OCI-M2 (cell line): ENCODE measurements around the gene GABRR2.
"Not testable (repeated sequence)": the region's sequence is repeated elsewhere in the genome, so short reads cannot be mapped to it uniquely, and the experiment has no call there.

Experiments
- DNase-seq: peaks from one replicate; lab custom pipeline; 2025; ENCODE audit not compliant: unreplicated experiment; lab: John Stamatoyannopoulos, UW

Gene GABRR2

GRCh38 chr6:89295116-89295515 lies 20.0 kb downstream of the GABRR2 start:
- not testable (repeated sequence) for DNase-seq

GRCh38 chr6:89291256-89291819 lies 23.8 kb downstream of the GABRR2 start:
- DNase-seq, result no peak

- no peak for DNase-seq
These were observed 24.5 kb downstream of the GABRR2 start for GRCh38 chr6:89290401-89291155.

GRCh38 chr6:89289710-89290109 lies 25.4 kb downstream of the GABRR2 start:
- no peak for DNase-seq

GRCh38 chr6:89287351-89288028 lies 27.6 kb downstream of the GABRR2 start:
- DNase-seq, result no peak

- no peak for DNase-seq
These were observed 28.6 kb downstream of the GABRR2 start for GRCh38 chr6:89286516-89286915.

GRCh38 chr6:89284963-89285735 lies 29.9 kb downstream of the GABRR2 start:
- no peak for DNase-seq

- no peak for DNase-seq
These were observed 31.0 kb downstream of the GABRR2 start for GRCh38 chr6:89284081-89284480.

- no peak for DNase-seq
These were observed 32.4 kb downstream of the GABRR2 start for GRCh38 chr6:89282749-89283148.

- DNase-seq, result no peak
These were observed 33.3 kb downstream of the GABRR2 start for GRCh38 chr6:89281779-89282246.

GRCh38 chr6:89278956-89279355 lies 36.1 kb downstream of the GABRR2 start:
- no peak for DNase-seq

GRCh38 chr6:89275900-89276299 lies 39.2 kb downstream of the GABRR2 start:
- no peak for DNase-seq

GRCh38 chr6:89273816-89274215 lies 41.3 kb downstream of the GABRR2 start:
- DNase-seq, result no peak

GRCh38 chr6:89272596-89272995 lies 42.5 kb downstream of the GABRR2 start:
- DNase-seq, result no peak

GRCh38 chr6:89270951-89271721 lies 44.0 kb downstream of the GABRR2 start:
- DNase-seq, result no peak

- no peak for DNase-seq
These were observed 45.1 kb downstream of the GABRR2 start for GRCh38 chr6:89269981-89270380.

GRCh38 chr6:89269252-89269651 lies 45.8 kb downstream of the GABRR2 start:
- DNase-seq, result no peak

GRCh38 chr6:89268776-89269175 lies 46.3 kb downstream of the GABRR2 start:
- no peak for DNase-seq

- DNase-seq, result no peak
These were observed 47.2 kb downstream of the GABRR2 start for GRCh38 chr6:89267918-89268317.

GRCh38 chr6:89264296-89264695 lies 50.8 kb downstream of the GABRR2 start:
- DNase-seq, result no peak

- no peak for DNase-seq
These were observed 54.3 kb downstream of the GABRR2 start for GRCh38 chr6:89260832-89261231.
